Measurements from ENCODE around the gene TENT5D.

The TENT5D gene

GRCh38 chrX:80423000-80423399 lies 2.8 kb downstream of the TENT5D start (continued):
- no peak for TF ChIP-seq GLI4 (tag by site-specific recombination; IDR thresholded peaks at IDR 0.05)
- TF ChIP-seq ZNF629 (tag by site-specific recombination; IDR thresholded peaks at IDR 0.05), result no peak
- no peak for TF ChIP-seq HOXA7 (CRISPR knock-in tag; IDR thresholded peaks at IDR 0.05; ENCODE audit: borderline replicate concordance)
- no peak for TF ChIP-seq ZFP3 (tag by site-specific recombination; IDR thresholded peaks at IDR 0.05; ENCODE audit: low read depth)
- TF ChIP-seq ZNF449 (tag by site-specific recombination; IDR thresholded peaks at IDR 0.05), result no peak
- no peak for TF ChIP-seq ZNF433 (tag by site-specific recombination; IDR thresholded peaks at IDR 0.05; ENCODE audit: low read depth)

GRCh38 chrX:80423744-80424143 lies 3.5 kb downstream of the TENT5D start:
- no peak for TF ChIP-seq ZNF704 (tag by site-specific recombination; IDR thresholded peaks at IDR 0.05)
- TF ChIP-seq ZNF580 (tag by site-specific recombination; IDR thresholded peaks at IDR 0.05), result no peak
- no peak for TF ChIP-seq ZNF121 (tag by site-specific recombination; IDR thresholded peaks at IDR 0.05)
- TF ChIP-seq ZNF223 (tag by site-specific recombination; IDR thresholded peaks at IDR 0.05), result no peak
- no peak for TF ChIP-seq TCF7L2 (IDR thresholded peaks at IDR 0.05; ENCODE audit: borderline replicate concordance, low read depth, low read length)
- no peak for TF ChIP-seq ZFP69B (tag by site-specific recombination; IDR thresholded peaks at IDR 0.05)
- no peak for TF ChIP-seq ZNF248 (tag by site-specific recombination; IDR thresholded peaks at IDR 0.05)
- TF ChIP-seq ZNF768 (tag by site-specific recombination; IDR thresholded peaks at IDR 0.05), result no peak
- TF ChIP-seq ZNF585B (tag by site-specific recombination; IDR thresholded peaks at IDR 0.05), result no peak
- no peak for TF ChIP-seq ZNF26 (tag by site-specific recombination; IDR thresholded peaks at IDR 0.05)
- TF ChIP-seq ZNF629 (tag by site-specific recombination; IDR thresholded peaks at IDR 0.05), result no peak
- Histone ChIP-seq H3K4me1 (ENCODE audit: control insufficient read depth, insufficient read depth, low read length) (no peaks in the 10 kb centered on the region), H3K36me3 (ENCODE audit: control insufficient read depth in 2 of 2, insufficient read depth in 1 of 2, low read length in 2 of 2) (no peaks in the 10 kb centered on the region), H3K9me3 (ENCODE audit: control insufficient read depth, insufficient read depth, low read depth, low read length) (no peaks in the 10 kb centered on the region), H3K27ac (ENCODE audit: extremely low read depth, low read depth, low read length) (no peak overlapping the region), H3K4me3 (ENCODE audit: low read depth, low read length) (no peak overlapping the region)
- CTCF ChIA-PET, result interaction anchor here (1.0 kb wide), 1 partner anchor 10 kb away, joined by 3 read pairs; no protein-coding TSS in a partner anchor
- POLR2A ChIA-PET, result no interaction called here

- POLR2A ChIA-PET, result no interaction called here
- Histone ChIP-seq H3K27ac (ENCODE audit: extremely low read depth, low read depth, low read length) (no peak overlapping the region), H3K9me3 (ENCODE audit: control insufficient read depth, insufficient read depth, low read depth, low read length) (no peaks in the 10 kb centered on the region), H3K4me3 (ENCODE audit: low read depth, low read length) (no peak overlapping the region), H3K4me1 (ENCODE audit: control insufficient read depth, insufficient read depth, low read length) (no peaks in the 10 kb centered on the region), H3K36me3 (ENCODE audit: control insufficient read depth in 2 of 2, insufficient read depth in 1 of 2, low read length in 2 of 2) (no peaks in the 10 kb centered on the region)
- CTCF ChIA-PET, result interaction anchor here (0.6 to 1.5 kb wide), 4 partner anchors 9 to 743 kb away, joined by 3 to 4 read pairs (median 4); no protein-coding TSS in a partner anchor
- TF ChIP-seq ZNF16 (tag by site-specific recombination; IDR thresholded peaks at IDR 0.05; ENCODE audit: low read depth) (no peak), ZNF654 (tag by site-specific recombination; IDR thresholded peaks at IDR 0.05; ENCODE audit: low read depth) (peak; percentile 39)
These were observed 10.7 kb downstream of the TENT5D start for GRCh38 chrX:80430826-80431504.
